GM21576 (cell line): Measurements from ENCODE around the gene CIRBP.

ENCODE experiments used
- ATAC-seq: cut with Tn5 transposase; IDR thresholded peaks from one replicate; pipeline ENCODE4 v1.9.1; 2021; ENCODE audit warnings: mild to moderate bottlenecking, moderate library complexity; ENCODE audit not compliant: unreplicated experiment

Gene CIRBP

DNA sequence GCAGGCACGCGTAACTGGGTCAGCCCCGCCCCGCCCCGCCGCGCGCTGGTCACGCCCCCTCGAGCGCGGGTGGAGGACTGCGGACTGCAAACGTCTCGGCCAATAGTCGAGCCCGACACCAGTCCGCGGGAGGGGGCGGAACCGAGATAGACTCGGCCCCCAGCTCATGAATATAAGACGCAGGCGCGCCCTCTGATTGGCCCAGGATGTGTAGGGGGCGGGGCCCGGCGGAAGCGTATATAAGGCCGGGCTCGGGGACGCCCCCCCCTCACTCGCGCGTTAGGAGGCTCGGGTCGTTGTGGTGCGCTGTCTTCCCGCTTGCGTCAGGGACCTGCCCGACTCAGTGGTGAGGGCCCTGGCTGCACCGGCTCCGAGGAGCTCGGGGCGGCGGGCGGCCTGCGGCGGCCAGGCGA lies at the start of gene CIRBP:
Gene CIRBP (plus strand): TSS at position 268 of the 413 bp plus-strand sequence. CDS start 1,602 bp downstream, outside the sequence.
- peak; percentile 56 for ATAC-seq

DNA sequence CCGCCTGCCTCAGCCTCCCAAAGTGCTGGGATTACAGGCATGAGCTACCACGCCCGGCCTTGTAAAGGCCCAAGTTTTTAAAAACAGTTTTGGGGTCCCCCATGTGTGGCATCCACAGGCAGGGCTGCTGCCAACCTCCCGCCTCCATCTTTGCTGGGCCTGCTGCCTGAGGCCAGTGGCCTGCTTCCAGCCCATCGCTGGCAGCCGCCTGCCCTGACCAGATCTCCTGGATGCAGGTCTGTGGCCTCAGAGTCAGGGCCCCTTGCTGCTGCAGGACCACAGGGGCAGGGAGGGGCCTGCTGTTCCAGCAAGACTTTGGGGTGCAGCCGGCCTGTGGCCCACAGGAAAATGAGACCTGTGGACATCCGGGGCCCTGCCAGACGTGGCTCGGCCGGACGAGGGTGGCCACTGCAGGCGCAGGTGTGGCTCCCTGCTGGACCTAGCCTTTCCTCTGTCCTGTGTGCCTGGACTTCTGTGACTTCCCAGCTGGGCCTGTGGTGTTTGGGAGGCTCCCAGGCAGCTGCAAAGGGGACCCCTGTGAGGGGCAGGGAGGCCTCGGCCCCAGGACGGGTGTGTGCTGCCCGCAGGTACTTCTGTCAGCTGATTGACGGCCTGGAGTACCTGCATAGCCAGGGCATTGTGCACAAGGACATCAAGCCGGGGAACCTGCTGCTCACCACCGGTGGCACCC lies 49.2 kb upstream of the CIRBP start:
- no peak for ATAC-seq

DNA sequence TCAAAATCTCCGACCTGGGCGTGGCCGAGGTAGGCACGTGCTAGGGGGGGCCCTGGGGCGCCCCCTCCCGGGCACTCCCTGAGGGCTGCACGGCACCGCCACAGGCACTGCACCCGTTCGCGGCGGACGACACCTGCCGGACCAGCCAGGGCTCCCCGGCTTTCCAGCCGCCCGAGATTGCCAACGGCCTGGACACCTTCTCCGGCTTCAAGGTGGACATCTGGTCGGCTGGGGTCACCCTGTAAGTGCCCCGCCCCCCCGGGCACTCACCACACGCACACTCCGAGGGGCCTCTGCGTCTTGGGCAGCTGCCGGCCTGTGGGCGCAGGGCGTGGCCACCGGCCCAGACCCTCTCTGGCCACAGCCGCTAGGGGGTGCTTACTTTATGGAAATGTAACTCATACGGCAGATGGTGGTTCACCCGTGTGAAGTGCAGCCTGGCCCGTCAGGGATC lies 48.6 kb upstream of the CIRBP start:
- no peak for ATAC-seq

DNA sequence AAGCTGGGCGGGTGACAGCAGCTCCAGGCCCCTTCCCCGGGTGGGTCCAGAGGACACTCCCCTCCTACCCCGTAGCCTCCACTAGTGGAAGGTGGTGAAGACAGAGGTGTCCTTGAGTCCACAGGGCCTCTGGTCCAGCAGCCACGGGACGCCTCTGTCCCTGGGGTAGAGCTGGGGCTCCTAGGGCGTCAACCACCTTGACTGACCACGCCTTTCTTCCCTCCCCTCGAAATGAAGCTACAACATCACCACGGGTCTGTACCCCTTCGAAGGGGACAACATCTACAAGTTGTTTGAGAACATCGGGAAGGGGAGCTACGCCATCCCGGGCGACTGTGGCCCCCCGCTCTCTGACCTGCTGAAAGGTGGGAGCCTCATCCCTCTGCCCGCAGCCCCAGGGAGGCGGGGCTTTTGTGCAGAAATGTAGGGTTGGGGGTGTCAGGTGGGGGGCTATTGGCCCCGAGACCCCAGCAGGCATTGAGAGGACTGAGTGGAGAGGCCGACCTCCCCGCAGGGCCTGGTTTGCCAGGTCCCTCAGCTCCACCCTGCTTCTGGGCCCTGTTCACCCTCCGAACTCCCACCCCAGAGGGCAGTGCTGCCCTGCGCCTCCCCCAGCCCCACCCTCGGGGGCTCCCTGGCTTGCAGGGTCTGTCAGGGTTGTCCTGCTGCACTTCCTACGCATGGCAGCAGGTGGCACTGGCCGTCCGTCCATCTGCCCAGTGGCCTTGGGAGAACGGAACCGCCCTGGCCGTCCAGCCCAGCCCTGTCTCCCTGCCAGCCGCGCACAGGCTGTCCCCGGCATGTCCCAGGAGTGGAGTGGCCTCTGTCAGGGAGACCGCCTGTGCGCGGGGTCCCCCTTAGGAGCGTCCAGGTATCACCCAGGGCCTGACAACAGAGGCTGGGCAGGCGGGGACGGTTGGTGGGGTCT lies 47.9 kb upstream of the CIRBP start:
- no peak for ATAC-seq

DNA sequence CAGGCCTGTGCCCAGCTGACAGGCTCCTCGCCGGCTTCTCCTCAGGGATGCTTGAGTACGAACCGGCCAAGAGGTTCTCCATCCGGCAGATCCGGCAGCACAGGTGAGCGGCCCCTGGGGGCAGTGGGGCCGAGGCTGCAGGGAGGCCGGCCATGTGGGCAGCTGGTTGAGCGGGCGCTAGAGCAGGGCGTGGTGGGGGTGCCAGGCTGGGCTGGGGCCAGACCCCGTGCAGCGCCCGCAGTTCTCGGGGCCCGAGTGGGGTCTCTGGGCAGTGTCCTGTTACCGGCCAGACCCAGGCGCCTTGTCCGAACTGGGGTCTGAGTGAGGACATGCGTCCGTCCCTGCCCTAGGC lies 47.3 kb upstream of the CIRBP start:
- no peak for ATAC-seq

DNA sequence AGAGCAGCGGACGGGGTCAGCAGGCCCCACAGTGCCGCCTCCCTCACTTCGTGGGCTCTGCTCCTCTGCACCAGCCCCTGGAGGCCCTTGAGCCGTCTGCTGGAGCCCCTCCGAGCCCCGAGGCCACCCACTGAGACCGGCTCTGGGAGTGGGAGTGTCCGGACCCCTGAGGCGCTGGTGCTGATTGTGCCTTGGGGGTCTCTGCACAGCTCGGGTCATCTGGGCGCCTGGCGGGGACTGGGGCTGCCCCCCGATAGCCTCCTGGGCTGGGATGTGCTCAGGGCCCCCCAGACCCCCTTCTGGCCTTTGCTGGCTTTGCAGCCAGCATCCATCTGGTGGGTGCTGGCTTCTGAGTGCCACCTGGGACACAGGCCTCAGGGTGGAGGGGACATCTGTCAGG lies 46.7 kb upstream of the CIRBP start:
- no peak for ATAC-seq

DNA sequence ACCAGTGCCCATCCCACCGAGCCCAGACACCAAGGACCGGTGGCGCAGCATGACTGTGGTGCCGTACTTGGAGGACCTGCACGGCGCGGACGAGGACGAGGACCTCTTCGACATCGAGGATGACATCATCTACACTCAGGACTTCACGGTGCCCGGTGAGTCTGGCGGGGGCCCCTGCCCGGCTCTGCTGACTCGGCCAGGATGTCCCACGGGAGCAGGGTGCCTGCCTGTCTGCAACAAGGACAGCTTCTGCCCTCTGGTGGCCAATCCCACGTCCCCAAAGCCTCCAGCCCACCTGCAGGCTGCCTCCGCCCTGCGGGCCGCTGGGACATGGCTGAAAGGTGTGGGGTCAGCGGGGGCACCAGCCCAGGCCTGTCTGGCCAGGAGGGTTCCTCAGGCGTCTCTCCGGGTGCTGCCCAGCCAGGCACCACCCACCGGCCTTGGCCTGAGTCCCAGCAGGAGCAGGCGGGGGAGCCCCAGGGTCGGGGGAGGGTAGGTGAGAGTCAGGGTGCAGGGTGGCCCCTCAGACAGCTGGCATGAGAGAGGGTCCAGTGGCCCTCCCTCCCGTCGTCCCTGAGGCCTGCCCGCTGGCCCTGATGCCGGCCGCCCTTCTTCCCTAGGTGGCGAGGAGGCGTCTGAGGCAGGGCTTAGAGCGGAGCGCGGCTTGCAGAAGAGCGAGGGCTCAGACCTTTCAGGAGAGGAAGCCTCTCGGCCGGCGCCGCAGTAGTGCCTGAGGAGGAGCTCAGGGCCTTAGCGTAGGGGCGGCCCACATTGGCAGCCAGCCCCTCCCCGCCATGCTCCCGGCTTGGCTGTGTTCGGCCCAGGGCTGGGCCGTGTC lies 45.9 kb upstream of the CIRBP start:
- no peak for ATAC-seq

DNA sequence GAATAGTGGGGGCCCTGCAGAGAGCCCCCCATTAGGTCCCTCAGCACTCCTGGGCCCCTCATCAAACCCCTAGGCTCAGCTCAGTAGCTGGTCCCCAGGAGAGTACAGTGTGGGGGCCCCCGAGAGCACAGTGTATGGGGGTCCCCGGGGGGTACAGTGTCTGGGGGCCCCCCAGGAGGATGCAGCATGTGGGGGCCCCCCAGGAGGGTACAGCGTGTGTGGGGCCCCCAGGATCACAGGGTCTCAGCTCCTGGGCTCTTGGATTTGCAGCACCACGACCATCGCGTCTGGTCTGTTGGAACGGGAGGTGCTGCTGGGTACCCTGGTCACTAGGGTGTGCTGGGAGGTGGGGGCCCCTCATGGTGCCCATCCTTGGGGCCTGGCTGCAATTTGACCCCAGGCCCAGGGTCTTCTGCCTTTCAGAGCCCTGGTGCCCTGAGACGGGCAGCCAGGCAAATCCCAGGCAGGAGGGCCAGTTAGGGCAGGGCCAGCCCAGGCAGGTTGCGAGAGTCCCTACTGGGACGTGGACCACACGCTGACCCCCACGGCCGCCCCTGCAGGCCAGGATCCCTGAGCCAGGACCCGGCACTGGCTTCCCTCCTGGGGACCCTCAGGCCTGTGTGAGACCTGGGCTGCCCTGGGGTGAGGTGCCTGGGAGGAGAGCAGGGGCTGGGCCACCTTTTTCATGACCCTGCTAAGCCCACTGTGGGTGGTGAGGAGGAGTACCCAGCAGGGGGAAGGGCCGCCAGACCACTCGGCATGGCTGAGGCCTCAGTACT lies 44.9 kb upstream of the CIRBP start:
- ATAC-seq: no peak

DNA sequence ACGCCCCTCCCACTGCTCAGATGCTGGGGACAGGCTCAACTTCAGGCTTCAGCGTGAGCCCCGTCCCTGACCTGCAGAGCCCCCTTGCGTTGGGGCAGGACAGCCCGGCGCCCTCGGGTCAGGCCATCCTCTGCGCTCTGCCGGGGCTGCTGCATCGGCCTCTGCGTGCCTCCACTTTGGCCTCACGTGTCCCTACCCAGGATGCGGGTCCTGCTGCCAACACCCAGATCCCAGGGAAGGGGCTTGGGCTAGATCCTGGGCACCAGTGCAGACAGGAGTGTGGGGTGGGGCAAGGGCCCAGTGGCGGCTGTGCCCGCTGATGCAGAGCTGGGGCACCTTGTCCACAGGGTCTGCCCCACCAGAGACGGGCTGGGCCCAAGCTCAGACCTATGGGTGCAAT lies 44.3 kb upstream of the CIRBP start:
- ATAC-seq: no peak

DNA sequence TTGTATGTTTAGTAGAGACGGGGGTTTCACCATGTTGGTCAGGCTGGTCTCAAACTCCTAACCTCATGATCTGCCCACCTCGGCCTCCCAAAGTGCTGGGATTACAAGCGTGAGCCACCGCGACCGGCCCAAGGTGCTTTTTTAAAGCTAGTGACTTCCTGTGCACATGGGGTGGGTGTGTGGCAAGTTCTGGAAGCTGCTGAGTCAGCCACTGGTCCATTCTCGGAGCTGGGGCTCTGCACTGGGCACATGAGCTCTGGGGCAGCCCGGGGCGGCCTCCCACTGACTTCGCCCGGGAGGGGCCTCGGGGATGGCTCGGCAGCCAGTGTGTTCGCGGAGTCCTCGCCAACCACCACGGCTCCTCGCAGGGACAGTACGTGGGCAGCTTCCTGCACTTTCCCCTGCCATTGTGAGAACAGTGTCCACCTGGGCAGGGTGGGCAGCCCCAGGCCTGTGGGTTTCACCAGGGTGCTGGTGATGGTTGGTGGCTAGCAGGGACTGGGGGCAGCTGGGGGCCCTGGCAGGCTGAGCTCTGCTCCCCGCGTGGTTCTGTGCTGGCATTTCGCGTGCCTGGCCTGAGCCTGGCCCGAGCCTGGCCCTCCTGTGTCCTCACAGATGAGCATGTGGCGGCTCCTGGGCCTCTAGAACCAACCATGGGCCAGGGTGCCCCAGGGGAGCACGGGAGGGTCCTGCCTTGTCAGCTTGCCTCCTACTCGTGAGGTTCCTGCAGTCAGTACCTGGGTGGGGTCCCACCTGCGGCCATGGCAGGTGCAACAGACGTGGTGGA lies 43.5 kb upstream of the CIRBP start:
- ATAC-seq: no peak

DNA sequence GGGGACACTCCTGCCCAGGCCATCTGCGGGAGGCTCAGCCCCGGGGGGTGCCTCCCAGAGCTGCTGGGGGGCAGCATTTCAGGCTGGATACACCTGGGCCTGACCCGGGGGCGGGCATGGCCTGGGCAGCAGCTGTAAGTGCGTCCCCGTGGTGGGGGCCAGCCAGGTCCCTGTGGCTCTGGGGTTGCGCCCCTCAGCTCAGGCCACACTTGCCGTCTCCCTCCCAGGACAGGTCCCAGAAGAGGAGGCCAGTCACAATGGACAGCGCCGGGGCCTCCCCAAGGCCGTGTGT lies 43.0 kb upstream of the CIRBP start:
- no peak for ATAC-seq

DNA sequence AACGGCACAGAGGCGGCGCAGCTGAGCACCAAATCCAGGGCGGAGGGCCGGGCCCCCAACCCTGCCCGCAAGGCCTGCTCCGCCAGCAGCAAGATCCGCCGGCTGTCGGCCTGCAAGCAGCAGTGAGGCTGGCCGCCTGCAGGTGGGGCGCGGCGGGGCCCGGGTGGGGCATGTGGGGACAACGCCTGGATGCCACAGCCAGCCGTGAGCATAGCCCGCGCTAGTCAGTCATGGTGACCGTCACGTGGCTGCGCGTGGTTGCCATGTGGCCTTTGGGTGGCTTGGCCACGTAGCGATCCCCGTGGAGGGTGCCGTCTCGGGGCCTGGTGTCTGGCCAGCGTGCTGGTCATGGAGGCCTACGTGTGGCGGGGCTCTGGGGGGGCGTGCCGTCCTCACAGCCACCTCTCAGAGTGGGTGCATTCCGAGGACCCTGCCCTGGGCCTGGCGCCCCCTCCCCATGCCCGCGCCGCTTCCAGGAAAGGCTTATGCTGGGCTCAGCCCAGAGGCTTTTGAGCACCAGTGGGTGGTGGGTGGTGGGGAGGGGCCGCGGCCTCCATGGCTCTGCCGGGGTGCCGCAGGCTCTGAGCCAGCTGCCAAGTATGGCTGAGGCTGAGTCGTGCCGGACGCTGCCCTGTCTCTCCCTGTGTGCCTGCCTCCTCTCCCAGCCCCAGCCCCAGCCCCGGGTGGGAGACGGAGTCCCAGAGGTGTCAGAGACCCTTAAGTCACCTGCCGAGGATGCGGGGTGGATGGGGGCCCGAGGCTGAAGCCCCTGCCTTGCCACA lies 42.4 kb upstream of the CIRBP start:
- ATAC-seq: no peak

DNA sequence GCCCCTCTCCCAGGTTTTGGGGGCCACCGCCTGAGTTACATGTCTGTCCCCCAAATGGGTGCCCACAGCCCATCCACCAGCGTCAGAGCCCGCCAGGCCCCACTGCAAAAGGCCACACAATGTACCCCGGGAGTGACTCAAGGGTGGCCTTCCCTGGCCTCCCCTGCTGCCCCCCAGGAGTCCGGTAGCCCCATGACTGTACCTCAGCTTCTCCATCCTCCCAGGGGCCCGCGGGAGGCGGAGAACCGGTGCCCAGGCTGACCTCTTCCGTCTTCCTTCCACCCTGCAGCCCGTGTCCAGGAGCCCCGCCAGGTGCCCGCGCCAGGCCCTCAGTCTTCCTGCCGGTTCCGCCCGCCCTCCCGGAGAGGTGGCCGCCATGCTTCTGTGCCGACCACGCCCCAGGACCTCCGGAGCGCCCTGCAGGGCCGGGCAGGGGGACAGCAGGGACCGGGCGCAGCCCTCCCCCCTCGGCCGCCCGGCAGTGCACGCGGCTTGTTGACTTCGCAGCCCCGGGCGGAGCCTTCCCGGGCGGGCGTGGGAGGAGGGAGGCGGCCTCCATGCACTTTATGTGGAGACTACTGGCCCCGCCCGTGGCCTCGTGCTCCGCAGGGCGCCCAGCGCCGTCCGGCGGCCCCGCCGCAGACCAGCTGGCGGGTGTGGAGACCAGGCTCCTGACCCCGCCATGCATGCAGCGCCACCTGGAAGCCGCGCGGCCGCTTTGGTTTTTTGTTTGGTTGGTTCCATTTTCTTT lies 41.7 kb upstream of the CIRBP start:
- no peak for ATAC-seq

DNA sequence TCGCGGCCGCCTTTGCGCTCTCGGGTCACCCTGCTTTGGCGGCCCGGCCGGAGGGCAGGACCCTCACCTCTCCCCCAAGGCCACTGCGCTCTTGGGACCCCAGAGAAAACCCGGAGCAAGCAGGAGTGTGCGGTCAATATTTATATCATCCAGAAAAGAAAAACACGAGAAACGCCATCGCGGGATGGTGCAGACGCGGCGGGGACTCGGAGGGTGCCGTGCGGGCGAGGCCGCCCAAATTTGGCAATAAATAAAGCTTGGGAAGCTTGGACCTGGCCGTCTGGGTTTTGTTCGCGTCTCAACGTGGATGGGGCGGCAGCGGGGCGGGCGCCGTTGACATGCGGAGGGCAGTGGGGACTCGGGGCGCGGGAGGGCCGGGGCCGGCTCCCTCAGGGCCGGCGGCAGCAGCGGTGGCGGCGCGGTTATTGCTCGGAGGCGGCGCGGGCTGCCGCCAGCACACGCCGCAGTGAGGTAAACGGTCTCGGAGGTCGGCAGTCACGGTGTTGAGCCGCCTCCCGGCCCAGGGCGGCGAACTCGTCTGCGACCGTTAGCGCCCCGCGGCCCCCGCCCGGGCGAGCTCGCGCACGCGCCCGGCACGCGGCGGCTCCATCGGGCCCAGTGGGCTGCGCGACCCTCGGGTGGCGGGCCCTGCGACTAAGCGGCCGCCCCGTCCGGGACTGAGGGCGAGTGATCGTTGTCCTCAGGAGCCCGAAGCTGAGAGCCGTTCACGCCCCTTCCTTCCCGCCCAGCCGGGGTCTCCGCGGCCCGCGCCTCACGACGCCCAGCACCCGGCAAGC lies 40.8 kb upstream of the CIRBP start:
- ATAC-seq: no peak

DNA sequence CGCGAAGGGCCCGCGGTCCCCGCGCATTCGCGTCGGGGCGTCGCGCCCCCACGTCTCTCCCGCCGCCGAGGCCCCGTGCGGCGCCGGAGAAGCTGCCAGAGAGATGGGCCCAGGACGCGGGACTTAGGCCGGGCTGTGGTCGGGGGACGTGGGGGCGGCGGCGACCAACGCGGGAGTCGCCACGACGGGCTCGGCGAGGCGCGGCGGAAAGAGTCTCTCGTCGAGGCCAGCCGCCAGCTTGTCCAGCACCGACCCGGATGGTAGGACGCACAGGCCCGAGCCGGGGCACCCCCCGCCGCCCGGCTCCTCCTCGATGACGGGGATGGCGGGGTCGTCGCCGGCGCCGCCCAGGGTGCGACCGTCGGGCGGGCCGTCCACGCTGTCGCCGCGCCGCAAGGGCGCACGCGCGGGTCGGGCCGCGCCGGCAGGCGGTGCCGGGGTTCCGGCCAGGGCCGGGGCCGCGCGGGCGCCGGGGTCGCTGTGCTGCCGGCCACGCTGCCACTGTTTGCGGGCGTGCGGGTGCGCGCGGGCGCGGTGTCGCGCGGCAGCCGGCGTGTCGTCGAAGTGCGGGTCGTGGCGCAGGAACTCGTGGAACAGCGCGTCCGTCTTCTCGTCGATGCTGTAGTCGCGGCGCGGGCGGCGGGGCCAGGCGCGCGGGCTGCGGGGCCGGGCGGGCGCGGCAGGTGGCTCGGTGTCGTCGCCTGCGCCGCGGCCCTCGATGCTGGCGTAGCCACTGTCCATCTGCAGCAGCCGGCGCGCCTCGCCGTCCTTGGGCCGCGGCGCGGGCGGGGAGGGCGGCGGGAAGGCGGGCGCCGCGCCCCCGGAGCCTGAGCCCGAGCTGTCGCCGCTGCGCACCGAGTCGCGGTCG lies 39.8 kb upstream of the CIRBP start:
- no peak for ATAC-seq

DNA sequence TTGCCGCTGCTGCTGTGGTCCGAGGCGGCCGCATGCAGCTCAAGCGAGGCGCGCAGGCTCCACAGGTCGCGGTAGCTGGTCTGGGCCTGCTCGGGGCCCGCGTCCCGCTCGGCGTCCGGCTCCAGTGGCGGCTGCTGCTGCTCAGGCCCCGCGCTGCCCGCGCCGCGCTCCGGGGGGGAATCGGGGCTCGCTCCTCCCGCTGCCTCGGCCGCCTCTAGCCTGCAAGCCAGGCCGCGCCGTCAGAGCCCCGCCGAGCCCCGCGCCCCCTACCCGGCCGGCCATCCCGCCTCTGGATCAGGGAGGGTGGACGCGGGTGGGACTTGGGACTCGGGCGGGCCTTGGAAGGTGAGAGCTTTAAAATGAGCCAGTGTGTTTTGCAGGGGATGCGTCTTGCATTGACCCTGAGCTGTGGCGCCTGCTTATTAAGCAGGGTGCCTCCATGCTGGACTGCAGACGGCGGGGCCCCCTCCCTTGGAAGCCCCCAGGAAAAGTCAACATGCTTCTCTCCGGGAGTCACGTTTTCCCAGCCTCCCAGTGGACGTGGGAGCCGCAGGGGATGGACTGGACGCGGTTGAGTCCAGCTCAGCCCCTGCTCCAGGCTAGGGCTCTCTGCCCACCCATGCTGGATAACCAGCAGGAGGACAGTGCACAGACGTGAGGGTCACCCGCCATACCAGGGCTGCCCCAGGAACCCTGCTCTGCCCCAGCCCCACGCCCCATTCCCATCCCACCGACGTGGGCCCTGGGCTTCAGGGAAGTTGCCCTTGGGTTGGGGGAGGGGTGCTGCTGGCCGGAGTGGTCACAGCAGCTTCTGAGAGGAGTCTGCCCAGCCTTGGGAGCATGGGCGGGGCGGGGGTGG lies 39.0 kb upstream of the CIRBP start:
- ATAC-seq: no peak
